Body of pancreas (tissue), 4 donors: ENCODE results near the gene ARV1. TPM values are rescaled to one million over a fixed set of nuclear protein-coding genes. Genes with fewer than 3 reads are reported as not detected.
"Not testable (repeated sequence)": the region's sequence is repeated elsewhere in the genome, so short reads cannot be mapped to it uniquely, and the experiment has no call there.

Experiments used
- ATAC-seq: fragments of 150-250 bp; one replicate; pipeline ENCODE4 v1.9.1; 2016
- DNase-seq, 4 donors: peaks; one replicate each; pipeline ENCODE4 v3.0.0-alpha.2; 2019
- H3K27ac ChIP-seq, 4 donors: fragments of 200-600 bp; sonication (generic); 1 replicate in 3 of 4; 2 replicates in 1 of 4; pipeline versions ENCODE4 v1.5.1 to v1.6.1; 2016 to 2019; ENCODE audit warnings: mild to moderate bottlenecking in 1 of 4, mixed read lengths in 1 of 4, moderate library complexity in 1 of 4
- H3K27me3 ChIP-seq, 2 donors: fragments of 200-600 bp; sonication (generic); one replicate each; pipeline ENCODE4 v1.6.0; 2016; ENCODE audit warnings: mild to moderate bottlenecking in 1 of 2
- H3K36me3 ChIP-seq, 2 donors: fragments of 200-600 bp; sonication (generic); replicated peaks in 1 of 2; 2 replicates each; pipeline ENCODE4 v1.5.1; 2016; ENCODE audit warnings: low read depth in 2 of 2; ENCODE audit not compliant: insufficient read depth in 1 of 2
- H3K4me1 ChIP-seq: fragments of 200-600 bp; sonication (generic); one replicate; pipeline ENCODE4 v1.6.0; 2016
- H3K4me3 ChIP-seq, 2 donors: fragments of 200-600 bp; sonication (generic); 1 replicate in 1 of 2; 2 replicates in 1 of 2; pipeline ENCODE4 v1.5.1; 2016 to 2019
- H3K9me3 ChIP-seq, 3 donors: fragments of 200-600 bp; sonication (generic); 1 replicate in 2 of 3; 2 replicates in 1 of 3; pipeline ENCODE4 v1.5.1; 2016
- CTCF ChIP-seq, 7 experiments: fragments of 450-650 bp in 4 of 7; fragments of 200-600 bp in 3 of 7; sonication (generic) in 3 of 7; IDR thresholded peaks; one replicate each; pipeline ENCODE4 v1.5.1; 2016 to 2019; ENCODE audit warnings: antibody characterized with exemption in 7 of 7
- POLR2A ChIP-seq, 3 donors: fragments of 450-650 bp; IDR thresholded peaks; one replicate each; pipeline ENCODE4 v1.6.1; 2016; ENCODE audit warnings: antibody characterized with exemption in 3 of 3, mild to moderate bottlenecking in 2 of 3
- WGBS, 2 donors: methylation state at CpG; one replicate each; pipeline ENCODE4 v1.1.5; 2017; 5-methylcytosine and 5-hydroxymethylcytosine counted together
- intact Hi-C: fragments of 100-400 bp; cut with DNase I; formaldehyde crosslinking; loops from one replicate; pipeline ENCODE4 v1.15.1; 2023
- total RNA-seq, 2 donors: library from RNA; depleted of rRNA; stranded (reverse); fragments of >200 nt; gene quantifications; one replicate each; pipeline ENCODE4 v1.1.0, GENCODE V29; 2016

The ARV1 gene
- total RNA-seq, 2 donors from 2014 or later, result 11.5 to 23.6 TPM

GRCh38 chr1:231020139-231020601 lies 41.3 kb downstream of the ARV1 start:
- ATAC-seq (no peak), DNase-seq (no peak)
- H3K4me1 ChIP-seq, result no peaks in the 10 kb centered on the region
- H3K36me3 ChIP-seq, result peaks cover 0 to 3% of the 10 kb centered on the region in 2 donors
- no peak overlapping the region for H3K27ac ChIP-seq
- no peak overlapping the region for H3K4me3 ChIP-seq
- intact Hi-C loops, result no loop called here
- WGBS, 2 donors, result 78 to 87% methylated on average over 14 of the region's 14 CpGs
- H3K9me3 ChIP-seq, result no peaks in the 10 kb centered on the region
- TF ChIP-seq CTCF (IDR thresholded peaks at IDR 0.05), result no peak
- TF ChIP-seq POLR2A (IDR thresholded peaks at IDR 0.05), result no peak
- H3K27me3 ChIP-seq, result no peaks in the 10 kb centered on the region

GRCh38 chr1:231020816-231021215 lies 41.9 kb downstream of the ARV1 start:
- no peak for ATAC-seq
- Histone ChIP-seq H3K36me3 (peaks cover 0 to 3% of the 10 kb centered on the region in 2 donors), H3K27ac (no peak overlapping the region), H3K4me3 (no peak overlapping the region), H3K4me1 (no peaks in the 10 kb centered on the region), H3K27me3 (no peaks in the 10 kb centered on the region), H3K9me3 (no peaks in the 10 kb centered on the region)
- no peak for DNase-seq
- no peak for TF ChIP-seq CTCF (IDR thresholded peaks at IDR 0.05)
- no peak for TF ChIP-seq POLR2A (IDR thresholded peaks at IDR 0.05)
- intact Hi-C loops, result no loop called here
- 68 to 70% methylated on average over 6 to 7 of the region's 7 CpGs for WGBS, 2 donors

GRCh38 chr1:231021540-231022031 lies 42.7 kb downstream of the ARV1 start:
- DNase-seq (no peak), ATAC-seq (no peak)
- Histone ChIP-seq H3K9me3 (no peaks in the 10 kb centered on the region), H3K4me3 (no peak overlapping the region), H3K36me3 (peaks cover 0 to 3% of the 10 kb centered on the region in 2 donors), H3K27me3 (no peaks in the 10 kb centered on the region), H3K27ac (no peak overlapping the region), H3K4me1 (peaks cover 4% of the 10 kb centered on the region)
- intact Hi-C loops, result no loop called here
- WGBS, 2 donors, result 76 to 86% methylated on average over 12 of the region's 12 CpGs
- no peak for TF ChIP-seq POLR2A (IDR thresholded peaks at IDR 0.05)
- TF ChIP-seq CTCF (IDR thresholded peaks at IDR 0.05), result no peak

- 89 to 96% methylated on average over 6 to 7 of the region's 7 CpGs for WGBS, 2 donors
- intact Hi-C loops, H3K36me3 ChIP-seq, DNase-seq, H3K4me3 ChIP-seq, ATAC-seq, H3K27me3 ChIP-seq, H3K4me1 ChIP-seq, H3K27ac ChIP-seq, H3K9me3 ChIP-seq: not testable (repeated sequence)
These were observed 43.6 kb downstream of the ARV1 start for GRCh38 chr1:231022543-231022942.

GRCh38 chr1:231023150-231023549 lies 44.3 kb downstream of the ARV1 start:
- WGBS, 2 donors, result 93 to 94% methylated on average over 9 of the region's 9 CpGs
- Histone ChIP-seq H3K27ac (no peak overlapping the region), H3K4me1 (peaks cover 4% of the 10 kb centered on the region), H3K27me3 (no peaks in the 10 kb centered on the region), H3K9me3 (no peaks in the 10 kb centered on the region), H3K4me3 (no peak overlapping the region), H3K36me3 (peaks cover 0 to 3% of the 10 kb centered on the region in 2 donors)
- TF ChIP-seq POLR2A (IDR thresholded peaks at IDR 0.05) (no peak), CTCF (IDR thresholded peaks at IDR 0.05) (no peak)
- ATAC-seq (no peak), DNase-seq (no peak)
- intact Hi-C loops, result no loop called here
